ENCODE data around the gene SPDYE6.
A peak's percentile ranks its signal among the peaks of the same experiment; 100 is the strongest.

The SPDYE6 gene

DNA sequence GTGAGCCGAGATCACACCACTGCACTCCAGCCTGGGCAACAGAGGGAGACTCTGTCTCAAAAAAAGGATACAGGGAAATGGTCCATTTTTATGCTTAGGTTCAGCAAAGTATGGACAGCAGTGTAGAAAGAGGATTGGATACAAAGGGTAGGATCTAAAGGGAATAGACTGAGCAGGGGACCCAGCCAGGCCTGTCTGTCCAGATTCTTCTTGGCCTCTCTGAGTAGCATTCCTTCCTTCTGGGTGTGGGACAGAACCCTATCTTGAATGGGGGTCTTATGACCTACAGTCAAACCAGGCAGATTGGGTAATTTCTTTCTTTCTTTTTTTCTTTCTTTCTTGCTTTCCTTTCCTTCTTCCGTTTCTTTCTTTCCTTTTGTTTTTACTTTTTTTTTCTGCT is 43.9 kb downstream of the SPDYE6 start:
- TF ChIP-seq, protein P1, sequence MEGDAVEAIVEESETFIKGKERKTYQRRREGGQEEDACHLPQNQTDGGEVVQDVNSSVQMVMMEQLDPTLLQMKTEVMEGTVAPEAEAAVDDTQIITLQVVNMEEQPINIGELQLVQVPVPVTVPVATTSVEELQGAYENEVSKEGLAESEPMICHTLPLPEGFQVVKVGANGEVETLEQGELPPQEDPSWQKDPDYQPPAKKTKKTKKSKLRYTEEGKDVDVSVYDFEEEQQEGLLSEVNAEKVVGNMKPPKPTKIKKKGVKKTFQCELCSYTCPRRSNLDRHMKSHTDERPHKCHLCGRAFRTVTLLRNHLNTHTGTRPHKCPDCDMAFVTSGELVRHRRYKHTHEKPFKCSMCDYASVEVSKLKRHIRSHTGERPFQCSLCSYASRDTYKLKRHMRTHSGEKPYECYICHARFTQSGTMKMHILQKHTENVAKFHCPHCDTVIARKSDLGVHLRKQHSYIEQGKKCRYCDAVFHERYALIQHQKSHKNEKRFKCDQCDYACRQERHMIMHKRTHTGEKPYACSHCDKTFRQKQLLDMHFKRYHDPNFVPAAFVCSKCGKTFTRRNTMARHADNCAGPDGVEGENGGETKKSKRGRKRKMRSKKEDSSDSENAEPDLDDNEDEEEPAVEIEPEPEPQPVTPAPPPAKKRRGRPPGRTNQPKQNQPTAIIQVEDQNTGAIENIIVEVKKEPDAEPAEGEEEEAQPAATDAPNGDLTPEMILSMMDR (IDR thresholded peaks at IDR 0.05; ENCODE audit: low read depth, low read length), result no peak
- no peak for DNase-seq
- H3K36me3 ChIP-seq, result no peaks in the 10 kb centered on the region; the same call in 1 of the 2 replicates

DNA sequence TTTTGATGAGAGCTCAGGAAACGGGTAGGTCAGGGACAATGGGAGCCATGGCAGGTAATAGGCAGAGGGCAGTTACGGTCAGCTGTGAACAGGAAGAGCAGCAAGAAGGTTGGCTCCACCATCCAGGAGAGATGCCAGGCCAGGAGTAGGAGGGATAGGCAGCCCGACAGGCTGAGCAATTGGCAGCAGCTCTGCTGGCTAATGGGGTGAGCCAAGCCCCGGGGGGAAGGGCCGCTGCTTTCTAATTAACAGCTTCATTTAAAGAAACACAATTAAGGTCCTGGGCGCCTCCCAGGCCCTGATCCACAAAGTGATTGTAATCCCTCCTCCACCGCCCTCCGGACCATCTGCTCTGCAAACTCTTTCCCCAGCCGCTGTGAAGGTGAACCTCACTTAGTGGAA is 45.8 kb downstream of the SPDYE6 start:
- Histone ChIP-seq H3K9me3 (no peaks in the 10 kb centered on the region), H3K27me3 (no peaks in the 10 kb centered on the region), H3K4me1 (peaks cover 10% of the 10 kb centered on the region), H3K36me3 (no peaks in the 10 kb centered on the region; the same call in 1 of the 2 replicates), H3K4me3 (ENCODE audit: low read depth, low read length) (no peak overlapping the region)
- TF ChIP-seq, protein P1 (IDR thresholded peaks at IDR 0.05; ENCODE audit: low read depth, low read length), result no peak
- no peak for DNase-seq

More for the DNA sequence above, 43.9 kb downstream of the SPDYE6 start:
- no peaks in the 10 kb centered on the region for H3K27me3 ChIP-seq
- H3K9me3 ChIP-seq, result no peaks in the 10 kb centered on the region
- peaks cover 3% of the 10 kb centered on the region for H3K4me1 ChIP-seq
- no peak overlapping the region for H3K4me3 ChIP-seq (ENCODE audit: low read depth, low read length)

DNA sequence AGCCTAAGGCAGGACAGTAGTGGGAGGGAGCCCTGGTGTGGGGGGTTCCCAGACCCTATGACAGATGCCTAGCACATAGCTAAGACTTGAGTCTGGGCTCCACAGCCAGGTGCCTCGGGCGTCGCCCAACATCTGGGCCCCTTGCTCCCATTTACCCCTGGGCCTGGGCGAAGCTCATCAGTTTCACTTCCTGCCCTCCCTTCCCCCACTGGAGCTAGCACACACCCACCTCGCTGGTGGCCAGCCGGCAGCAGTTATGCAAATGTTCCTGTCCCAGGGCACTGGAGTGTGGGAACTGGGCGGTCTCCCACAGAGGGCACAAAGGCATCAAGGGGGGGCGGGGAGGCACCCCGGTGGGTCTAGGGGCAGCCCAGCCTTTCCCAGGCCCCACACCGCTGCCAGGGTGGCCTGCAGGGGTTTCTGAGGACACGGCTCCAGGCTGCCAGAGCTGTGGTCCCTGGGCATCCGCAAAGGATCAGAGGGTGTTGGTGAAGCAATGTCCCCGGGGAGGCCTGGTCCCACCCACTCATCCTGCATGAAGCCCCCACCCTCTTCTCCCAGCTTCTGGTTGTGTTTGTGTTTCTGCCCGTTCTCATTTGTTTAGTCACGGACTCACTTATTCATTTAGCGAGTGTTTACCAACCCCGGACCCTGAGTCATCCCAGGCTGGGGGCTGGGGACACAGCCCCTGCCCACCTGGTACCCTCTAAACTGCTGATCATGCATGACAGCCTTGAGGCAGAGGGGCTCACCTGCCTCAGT is 49.1 kb downstream of the SPDYE6 start:
- H3K9me3 ChIP-seq, result no peaks in the 10 kb centered on the region
- peak overlapping the region; percentile 36; the same call in 1 of the 2 replicates for H3K4me3 ChIP-seq (ENCODE audit: low read depth, low read length)
- peaks cover 10% of the 10 kb centered on the region for H3K4me1 ChIP-seq
- no peaks in the 10 kb centered on the region for H3K27me3 ChIP-seq
- peak; percentile 68 for DNase-seq
- TF ChIP-seq, protein P1 (IDR thresholded peaks at IDR 0.05; ENCODE audit: low read depth, low read length), result no peak
- no peaks in the 10 kb centered on the region; the same call in 1 of the 2 replicates for H3K36me3 ChIP-seq

DNA sequence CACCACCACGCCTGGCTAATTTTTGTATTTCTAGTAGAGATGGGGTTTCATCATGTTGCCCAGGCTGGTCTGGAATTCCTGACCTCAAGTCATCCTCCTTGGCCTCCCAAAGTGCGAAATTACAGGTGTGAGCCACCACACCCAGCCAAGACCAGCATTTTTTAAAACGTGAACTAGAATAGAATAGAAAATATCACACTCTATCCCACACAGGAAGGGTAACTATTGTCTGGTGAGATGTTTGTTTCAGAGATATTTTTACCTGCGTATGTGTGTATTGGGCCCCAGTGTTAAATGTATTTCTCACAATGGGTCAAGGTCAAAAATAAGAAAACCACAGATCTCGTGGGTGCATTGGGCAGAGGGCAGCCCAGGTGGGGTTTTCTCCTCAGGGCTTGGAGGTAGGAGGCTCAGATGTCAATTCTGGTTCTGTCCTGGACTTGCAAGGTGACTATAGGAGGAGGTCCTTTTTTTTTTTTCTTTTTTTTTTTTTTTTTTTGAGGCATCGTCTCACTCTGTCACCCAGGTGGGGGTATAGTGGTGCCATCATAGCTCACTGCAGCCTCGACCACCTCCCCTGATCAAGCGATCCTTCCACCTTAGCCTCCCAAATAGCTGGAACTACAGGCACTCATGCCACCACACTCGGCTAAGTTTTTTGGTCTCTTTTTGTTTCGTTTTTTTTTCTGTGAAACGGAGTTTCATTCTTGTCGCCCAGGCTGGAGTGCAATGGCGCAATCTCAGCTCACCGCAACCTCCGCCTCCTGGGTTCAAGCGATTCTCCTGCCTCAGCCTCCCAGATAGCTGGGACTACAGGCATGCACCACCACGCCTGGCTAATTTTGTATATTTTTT is 50.6 kb downstream of the SPDYE6 start:
- peaks cover 10% of the 10 kb centered on the region for H3K4me1 ChIP-seq
- no peak overlapping the region for H3K4me3 ChIP-seq (ENCODE audit: low read depth, low read length)
- no peak for DNase-seq
- TF ChIP-seq, protein P1 (IDR thresholded peaks at IDR 0.05; ENCODE audit: low read depth, low read length), result no peak
- H3K9me3 ChIP-seq, result no peaks in the 10 kb centered on the region
- H3K27me3 ChIP-seq, result no peaks in the 10 kb centered on the region
- no peaks in the 10 kb centered on the region; the same call in 1 of the 2 replicates for H3K36me3 ChIP-seq

DNA sequence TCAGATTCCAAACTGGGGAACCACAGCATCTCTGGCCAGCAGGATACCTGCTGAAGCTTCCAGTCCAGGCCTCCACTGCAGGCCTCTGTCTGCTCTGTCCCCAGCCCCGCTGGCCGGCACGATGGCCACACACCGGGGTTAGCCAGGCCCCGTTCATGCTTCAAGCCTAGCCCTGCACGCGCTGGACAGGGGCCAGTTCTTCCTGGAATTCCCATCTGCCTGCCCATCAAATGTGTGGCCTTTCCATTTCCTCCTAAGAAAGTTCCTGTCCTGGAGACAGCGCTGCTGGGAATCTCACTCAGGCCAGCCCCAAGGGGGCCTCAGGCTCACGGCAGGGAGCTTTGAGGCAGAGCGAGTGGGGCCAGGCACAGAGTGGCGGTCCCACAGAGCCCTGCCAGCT is 51.6 kb downstream of the SPDYE6 start:
- peaks cover 10% of the 10 kb centered on the region for H3K4me1 ChIP-seq
- no peaks in the 10 kb centered on the region for H3K27me3 ChIP-seq
- no peak overlapping the region for H3K4me3 ChIP-seq (ENCODE audit: low read depth, low read length)
- H3K36me3 ChIP-seq, result no peaks in the 10 kb centered on the region
- H3K9me3 ChIP-seq, result no peaks in the 10 kb centered on the region
- TF ChIP-seq, protein P1 (IDR thresholded peaks at IDR 0.05; ENCODE audit: low read depth, low read length), result no peak
- peak; percentile 12 for DNase-seq
